Cardiac fibroblast (primary cell): ENCODE measurements around the gene ZBTB44.
"Not testable (repeated sequence)": the region's sequence is repeated elsewhere in the genome, so short reads cannot be mapped to it uniquely, and the experiment has no call there.

Source experiments
- DNase-seq, 2 donors: peaks; one replicate each; pipeline versions ENCODE4 v3.0.0 to v3.0.0-alpha.2; 2010; ENCODE audit warnings: low read depth in 2 of 2
- H3K4me3 ChIP-seq, 2 donors: replicated peaks in 1 of 2; 1 replicate in 1 of 2; 2 replicates in 1 of 2; pipeline ENCODE4 v1.5.1; 2011; ENCODE audit warnings: low read depth in 2 of 2, low read length in 2 of 2, mild to moderate bottlenecking in 2 of 2, moderate library complexity in 1 of 2
- CTCF ChIP-seq: IDR thresholded peaks from one replicate; pipeline ENCODE4 v1.5.1; 2011; ENCODE audit warnings: low read depth, mild to moderate bottlenecking, low read length, inconsistent platforms

Gene ZBTB44

GRCh38 chr11:130272336-130272735, 42.4 kb downstream of the ZBTB44 start:
- no peak for DNase-seq
- TF ChIP-seq CTCF: no peak
- no peak overlapping the region for H3K4me3 ChIP-seq

- DNase-seq: peak in 1 of 2 donors; percentile 16
- H3K4me3 ChIP-seq: no peak overlapping the region
- TF ChIP-seq CTCF: no peak
These were observed 45.3 kb downstream of the ZBTB44 start for GRCh38 chr11:130269326-130269943.

- no peak for TF ChIP-seq CTCF
- H3K4me3 ChIP-seq: no peak overlapping the region
- DNase-seq: no peak
These were observed 51.4 kb downstream of the ZBTB44 start for GRCh38 chr11:130263351-130263750.

- H3K4me3 ChIP-seq: no peak overlapping the region
- no peak for TF ChIP-seq CTCF
- DNase-seq: no peak
These were observed 52.3 kb downstream of the ZBTB44 start for GRCh38 chr11:130262424-130262823.

GRCh38 chr11:130261571-130261970, 53.1 kb downstream of the ZBTB44 start:
- H3K4me3 ChIP-seq: no peak overlapping the region
- DNase-seq: no peak
- no peak for TF ChIP-seq CTCF

- DNase-seq: no peak
- no peak overlapping the region for H3K4me3 ChIP-seq
- no peak for TF ChIP-seq CTCF
These were observed 54.0 kb downstream of the ZBTB44 start for GRCh38 chr11:130260742-130261141.

GRCh38 chr11:130260080-130260627, 54.6 kb downstream of the ZBTB44 start:
- no peak for TF ChIP-seq CTCF
- no peak for DNase-seq
- no peak overlapping the region for H3K4me3 ChIP-seq

- H3K4me3 ChIP-seq, DNase-seq: not testable (repeated sequence)
These were observed 63.0 kb downstream of the ZBTB44 start for GRCh38 chr11:130251763-130252162.

GRCh38 chr11:130249929-130250328, 64.8 kb downstream of the ZBTB44 start:
- not testable (repeated sequence) for DNase-seq, H3K4me3 ChIP-seq
